ENCODE results near the gene EIF4G3. TPM values are rescaled to one million over a fixed set of nuclear protein-coding genes. Genes with fewer than 3 reads are reported as not detected.

EIF4G3 gene
- total and polyA plus RNA-seq, 2 donors (not counting 3 experiments of a cell fraction or from before 2014, with no cell fraction given), result 40.7 to 78.5 TPM

DNA sequence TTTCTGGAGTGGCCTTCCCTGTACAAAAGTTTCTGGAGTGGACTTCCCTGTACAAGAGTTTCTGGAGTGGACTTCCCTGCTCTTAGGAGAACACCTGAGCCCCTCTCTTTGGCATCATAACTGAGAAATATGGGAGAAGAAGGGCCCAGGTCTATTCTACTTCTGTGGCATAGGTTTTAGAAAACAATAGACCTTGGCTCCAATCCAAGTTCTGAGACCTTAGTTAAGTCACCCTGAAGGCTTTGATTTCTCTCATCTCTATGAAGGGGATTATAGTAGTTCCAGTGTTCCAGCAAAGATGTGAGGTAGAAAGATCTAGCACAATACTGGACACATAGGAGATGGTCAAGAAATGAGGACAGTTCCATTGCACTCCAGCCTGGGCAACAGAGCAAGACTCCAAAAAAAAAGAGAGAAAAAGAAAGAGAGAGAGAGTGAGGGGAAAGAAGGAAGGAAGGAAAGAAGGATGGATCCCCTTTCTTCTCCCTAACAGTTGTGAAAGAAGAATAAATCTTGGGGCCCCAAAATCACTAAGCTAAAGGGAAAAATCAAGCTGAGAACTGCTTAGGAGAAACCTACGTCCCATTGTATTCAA lies 13.3 kb upstream of the EIF4G3 start:
- DNase-seq (ENCODE audit: low read depth, low spot score) (peak; percentile 42), FAIRE-seq (peak; percentile 76)
- no peak overlapping the region for H2AFZ ChIP-seq (ENCODE audit: low read depth, low read length)
- dilution Hi-C loops (cut with MboI; ENCODE audit: extremely low pct_ligation_motif_present, low sequenced_read_pairs), result no loop called here
- no peaks in the 10 kb centered on the region for H3K9me3 ChIP-seq (replicated peaks; ENCODE audit: control insufficient read depth, insufficient read depth, low read length)
- H3K4me3 ChIP-seq (replicated peaks in 1 of 3; ENCODE audit: insufficient read depth in 1 of 3, low read depth in 1 of 3, low read length in 3 of 3), result no peak overlapping the region
- CTCF ChIA-PET, result interaction anchor here (0.9 to 1.7 kb wide), 6 partner anchors 8 to 493 kb away, joined by 3 to 6 read pairs (median 4); no protein-coding TSS in a partner anchor
- no peaks in the 10 kb centered on the region for H3K27me3 ChIP-seq (ENCODE audit: control insufficient read depth in 2 of 2, insufficient read depth in 2 of 2, low read length in 2 of 2)
- no peak overlapping the region for H3K9ac ChIP-seq (replicated peaks; ENCODE audit: extremely low read depth, insufficient read depth, low read length)
- BruUV-seq (replicated peaks), result no TSS peak
- no peaks in the 10 kb centered on the region for H4K20me1 ChIP-seq (replicated peaks; ENCODE audit: control insufficient read depth, extremely low read depth, insufficient read depth, low read length)
- TF ChIP-seq FOS (IDR thresholded peaks at IDR 0.05; ENCODE audit: borderline replicate concordance, insufficient read depth, low read length), result no peak
- no peak for TF ChIP-seq MAX (IDR thresholded peaks at IDR 0.05; ENCODE audit: insufficient read depth, insufficient read length)
- TF ChIP-seq EZH2 (IDR thresholded peaks at IDR 0.05; ENCODE audit: borderline replicate concordance, low read depth, low read length, severe bottlenecking), result no peak
- TF ChIP-seq, protein P1, sequence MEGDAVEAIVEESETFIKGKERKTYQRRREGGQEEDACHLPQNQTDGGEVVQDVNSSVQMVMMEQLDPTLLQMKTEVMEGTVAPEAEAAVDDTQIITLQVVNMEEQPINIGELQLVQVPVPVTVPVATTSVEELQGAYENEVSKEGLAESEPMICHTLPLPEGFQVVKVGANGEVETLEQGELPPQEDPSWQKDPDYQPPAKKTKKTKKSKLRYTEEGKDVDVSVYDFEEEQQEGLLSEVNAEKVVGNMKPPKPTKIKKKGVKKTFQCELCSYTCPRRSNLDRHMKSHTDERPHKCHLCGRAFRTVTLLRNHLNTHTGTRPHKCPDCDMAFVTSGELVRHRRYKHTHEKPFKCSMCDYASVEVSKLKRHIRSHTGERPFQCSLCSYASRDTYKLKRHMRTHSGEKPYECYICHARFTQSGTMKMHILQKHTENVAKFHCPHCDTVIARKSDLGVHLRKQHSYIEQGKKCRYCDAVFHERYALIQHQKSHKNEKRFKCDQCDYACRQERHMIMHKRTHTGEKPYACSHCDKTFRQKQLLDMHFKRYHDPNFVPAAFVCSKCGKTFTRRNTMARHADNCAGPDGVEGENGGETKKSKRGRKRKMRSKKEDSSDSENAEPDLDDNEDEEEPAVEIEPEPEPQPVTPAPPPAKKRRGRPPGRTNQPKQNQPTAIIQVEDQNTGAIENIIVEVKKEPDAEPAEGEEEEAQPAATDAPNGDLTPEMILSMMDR (IDR thresholded peaks at IDR 0.05; ENCODE audit: extremely low read depth in 1 of 2, insufficient read depth in 1 of 2, low read depth in 1 of 2, low read length in 2 of 2), result no peak
- TF ChIP-seq MYC (IDR thresholded peaks at IDR 0.05; ENCODE audit: low read depth, low read length), result no peak
- TF ChIP-seq POLR2A (IDR thresholded peaks at IDR 0.05; ENCODE audit: low read depth, low read length), result no peak
- POLR2A ChIA-PET, result no interaction called here
- H3K9me1 ChIP-seq (replicated peaks; ENCODE audit: control insufficient read depth, extremely low read depth, insufficient read depth, low read length), result no peaks in the 10 kb centered on the region
- no peaks in the 10 kb centered on the region for H3K79me2 ChIP-seq (ENCODE audit: control insufficient read depth, insufficient read depth, low read length)
- no peaks in the 10 kb centered on the region for H3K36me3 ChIP-seq (ENCODE audit: control insufficient read depth in 2 of 2, extremely low read depth in 1 of 2, insufficient read depth in 2 of 2, low read length in 2 of 2)
- intact Hi-C loops (cut with micrococcal nuclease), result loop anchor here (10.0 kb wide), 1 partner anchor 665 kb away; no protein-coding TSS in a partner anchor
- H3K4me1 ChIP-seq (ENCODE audit: control insufficient read depth, extremely low read depth, insufficient read depth, low read length), result peaks cover 9% of the 10 kb centered on the region
- no peak overlapping the region for H3K27ac ChIP-seq (ENCODE audit: insufficient read depth, low read depth, low read length)
- H3K4me2 ChIP-seq (ENCODE audit: insufficient read depth, low read length), result no peak overlapping the region

Measured in endothelial cell of umbilical vein (primary cell).